ENCODE results near the gene WDFY4.

Gene WDFY4

GRCh38 chr10:48745662-48746245 lies 61.1 kb downstream of the WDFY4 start:
- no peak overlapping the region for H3K4me3 ChIP-seq
- no peak for DNase-seq (ENCODE audit: low spot score in 2 of 2)
- no peaks in the 10 kb centered on the region for H3K4me1 ChIP-seq
- H3K36me3 ChIP-seq (replicated peaks): no peaks in the 10 kb centered on the region
- no peaks in the 10 kb centered on the region for H3K9me3 ChIP-seq
- no peaks in the 10 kb centered on the region for H3K27me3 ChIP-seq (ENCODE audit: low read depth)
- in situ Hi-C loops (cut with MboI; ENCODE audit: low sequenced_read_pairs): no loop called here

GRCh38 chr10:48748573-48748972 lies 63.9 kb downstream of the WDFY4 start:
- in situ Hi-C loops (cut with MboI; ENCODE audit: low sequenced_read_pairs): no loop called here
- no peak overlapping the region for H3K4me3 ChIP-seq
- no peaks in the 10 kb centered on the region for H3K27me3 ChIP-seq (ENCODE audit: low read depth)
- H3K4me1 ChIP-seq: no peaks in the 10 kb centered on the region
- no peaks in the 10 kb centered on the region for H3K36me3 ChIP-seq (replicated peaks)
- no peak for DNase-seq (ENCODE audit: low spot score in 2 of 2)
- no peaks in the 10 kb centered on the region for H3K9me3 ChIP-seq

- Histone ChIP-seq H3K27me3 (ENCODE audit: low read depth) (no peaks in the 10 kb centered on the region), H3K4me1 (no peaks in the 10 kb centered on the region), H3K9me3 (no peaks in the 10 kb centered on the region), H3K36me3 (replicated peaks) (no peaks in the 10 kb centered on the region), H3K4me3 (no peak overlapping the region)
- no peak for DNase-seq (ENCODE audit: low spot score in 2 of 2)
- in situ Hi-C loops (cut with MboI; ENCODE audit: low sequenced_read_pairs): no loop called here
These were observed 64.6 kb downstream of the WDFY4 start for GRCh38 chr10:48749254-48749787.

GRCh38 chr10:48750019-48750418 lies 65.3 kb downstream of the WDFY4 start:
- Histone ChIP-seq H3K4me3 (no peak overlapping the region), H3K27me3 (ENCODE audit: low read depth) (no peaks in the 10 kb centered on the region), H3K36me3 (replicated peaks) (no peaks in the 10 kb centered on the region), H3K4me1 (no peaks in the 10 kb centered on the region), H3K9me3 (no peaks in the 10 kb centered on the region)
- DNase-seq (ENCODE audit: low spot score in 2 of 2): no peak
- in situ Hi-C loops (cut with MboI; ENCODE audit: low sequenced_read_pairs): no loop called here

- no peak overlapping the region for H3K4me3 ChIP-seq
- H3K36me3 ChIP-seq (replicated peaks): no peaks in the 10 kb centered on the region
- no peaks in the 10 kb centered on the region for H3K27me3 ChIP-seq (ENCODE audit: low read depth)
- DNase-seq (ENCODE audit: low spot score in 2 of 2): no peak
- in situ Hi-C loops (cut with MboI; ENCODE audit: low sequenced_read_pairs): no loop called here
- no peaks in the 10 kb centered on the region for H3K4me1 ChIP-seq
- no peaks in the 10 kb centered on the region for H3K9me3 ChIP-seq
These were observed 66.3 kb downstream of the WDFY4 start for GRCh38 chr10:48750991-48751390.

GRCh38 chr10:48751730-48752129 lies 67.1 kb downstream of the WDFY4 start:
- no peak for DNase-seq (ENCODE audit: low spot score in 2 of 2)
- Histone ChIP-seq H3K4me3 (no peak overlapping the region), H3K4me1 (no peaks in the 10 kb centered on the region), H3K36me3 (replicated peaks) (no peaks in the 10 kb centered on the region), H3K9me3 (no peaks in the 10 kb centered on the region), H3K27me3 (ENCODE audit: low read depth) (no peaks in the 10 kb centered on the region)
- in situ Hi-C loops (cut with MboI; ENCODE audit: low sequenced_read_pairs): no loop called here

DNA sequence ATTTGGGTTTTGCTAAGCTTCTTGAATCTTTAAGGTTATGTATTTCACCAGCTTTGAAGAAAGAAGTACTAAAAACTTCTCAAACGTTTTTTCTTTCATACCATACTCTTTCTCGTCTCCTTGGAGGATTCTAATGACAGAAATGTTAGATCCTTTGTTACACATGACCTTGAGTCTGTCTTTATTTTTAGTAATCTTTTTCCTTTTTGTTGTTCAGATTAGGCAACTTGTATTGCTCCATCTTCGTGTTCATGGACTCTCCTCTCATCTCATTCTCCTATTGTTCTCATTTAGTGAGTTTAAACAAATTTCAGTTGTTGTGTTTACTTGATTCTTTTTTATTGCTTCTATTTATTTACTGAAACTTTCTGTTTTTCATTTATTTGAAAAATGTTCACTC lies 73.7 kb downstream of the WDFY4 start:
- Histone ChIP-seq H3K9me3 (no peaks in the 10 kb centered on the region), H3K4me3 (no peak overlapping the region), H3K27me3 (ENCODE audit: low read depth) (no peaks in the 10 kb centered on the region), H3K36me3 (replicated peaks) (no peaks in the 10 kb centered on the region), H3K4me1 (no peaks in the 10 kb centered on the region)
- no peak for DNase-seq (ENCODE audit: low spot score in 2 of 2)
- in situ Hi-C loops (cut with MboI; ENCODE audit: low sequenced_read_pairs): no loop called here

DNA sequence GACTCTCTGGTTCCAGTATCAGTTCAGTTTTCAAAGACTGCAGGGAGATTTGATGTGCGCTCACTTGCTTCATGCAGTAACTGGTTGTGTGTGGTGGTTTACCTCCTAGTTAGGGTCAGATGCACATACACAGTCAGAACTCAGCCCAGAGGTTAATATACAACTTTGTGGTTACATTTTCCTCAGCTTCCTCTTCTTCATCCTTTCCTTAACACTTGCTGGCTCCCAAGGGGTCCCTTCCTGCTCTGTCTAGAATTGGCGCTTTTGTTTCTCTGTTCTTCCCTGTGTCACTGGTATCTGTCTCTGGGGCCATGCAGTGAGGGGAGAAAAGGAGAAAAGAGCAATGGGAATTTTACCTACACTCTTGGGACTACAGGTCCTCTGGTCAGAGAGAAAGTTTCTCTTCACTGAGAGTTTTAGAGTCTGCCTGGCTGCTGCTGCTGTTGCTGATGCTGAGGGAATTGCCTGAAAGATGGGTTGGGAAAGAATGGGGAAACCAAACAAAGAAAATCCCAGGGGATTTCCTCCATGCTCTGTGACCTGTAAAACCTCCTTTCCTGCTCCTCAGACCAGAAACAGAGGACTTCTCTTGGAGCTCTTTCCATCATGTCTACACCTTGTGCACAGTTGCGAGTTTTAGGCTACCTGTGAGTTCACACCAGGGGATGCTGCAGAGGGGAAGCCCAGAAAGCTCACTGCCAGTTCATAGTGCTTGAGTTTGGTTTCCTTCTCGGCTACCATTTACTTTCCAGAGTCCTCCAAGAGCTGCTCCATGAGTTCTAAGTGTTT lies 74.6 kb downstream of the WDFY4 start:
- Histone ChIP-seq H3K9me3 (no peaks in the 10 kb centered on the region), H3K36me3 (replicated peaks) (no peaks in the 10 kb centered on the region), H3K27me3 (ENCODE audit: low read depth) (no peaks in the 10 kb centered on the region), H3K4me3 (no peak overlapping the region), H3K4me1 (no peaks in the 10 kb centered on the region)
- in situ Hi-C loops (cut with MboI; ENCODE audit: low sequenced_read_pairs): no loop called here
- no peak for DNase-seq (ENCODE audit: low spot score in 2 of 2)

DNA sequence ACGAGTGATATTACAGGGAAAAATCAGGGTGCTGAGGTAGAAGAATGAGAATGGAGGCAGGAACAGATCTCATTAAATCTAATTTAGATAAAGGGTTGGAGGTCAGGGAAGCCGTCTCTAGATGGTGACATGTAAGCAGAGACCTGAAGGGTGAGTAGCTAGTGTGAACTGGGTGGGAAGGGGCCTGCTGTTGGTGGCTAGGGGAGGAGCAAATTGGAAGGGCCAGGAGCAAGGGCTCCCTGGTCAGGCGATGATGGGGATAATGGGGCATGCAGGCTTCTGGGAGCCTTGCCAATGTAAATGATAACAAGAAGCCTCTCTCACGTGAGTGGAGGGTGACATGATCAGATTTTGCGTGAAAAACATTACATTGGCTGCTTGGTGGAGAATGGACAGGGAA lies 76.3 kb downstream of the WDFY4 start:
- H3K36me3 ChIP-seq (replicated peaks): no peaks in the 10 kb centered on the region
- no peak for DNase-seq (ENCODE audit: low spot score in 2 of 2)
- in situ Hi-C loops (cut with MboI; ENCODE audit: low sequenced_read_pairs): no loop called here

DNA sequence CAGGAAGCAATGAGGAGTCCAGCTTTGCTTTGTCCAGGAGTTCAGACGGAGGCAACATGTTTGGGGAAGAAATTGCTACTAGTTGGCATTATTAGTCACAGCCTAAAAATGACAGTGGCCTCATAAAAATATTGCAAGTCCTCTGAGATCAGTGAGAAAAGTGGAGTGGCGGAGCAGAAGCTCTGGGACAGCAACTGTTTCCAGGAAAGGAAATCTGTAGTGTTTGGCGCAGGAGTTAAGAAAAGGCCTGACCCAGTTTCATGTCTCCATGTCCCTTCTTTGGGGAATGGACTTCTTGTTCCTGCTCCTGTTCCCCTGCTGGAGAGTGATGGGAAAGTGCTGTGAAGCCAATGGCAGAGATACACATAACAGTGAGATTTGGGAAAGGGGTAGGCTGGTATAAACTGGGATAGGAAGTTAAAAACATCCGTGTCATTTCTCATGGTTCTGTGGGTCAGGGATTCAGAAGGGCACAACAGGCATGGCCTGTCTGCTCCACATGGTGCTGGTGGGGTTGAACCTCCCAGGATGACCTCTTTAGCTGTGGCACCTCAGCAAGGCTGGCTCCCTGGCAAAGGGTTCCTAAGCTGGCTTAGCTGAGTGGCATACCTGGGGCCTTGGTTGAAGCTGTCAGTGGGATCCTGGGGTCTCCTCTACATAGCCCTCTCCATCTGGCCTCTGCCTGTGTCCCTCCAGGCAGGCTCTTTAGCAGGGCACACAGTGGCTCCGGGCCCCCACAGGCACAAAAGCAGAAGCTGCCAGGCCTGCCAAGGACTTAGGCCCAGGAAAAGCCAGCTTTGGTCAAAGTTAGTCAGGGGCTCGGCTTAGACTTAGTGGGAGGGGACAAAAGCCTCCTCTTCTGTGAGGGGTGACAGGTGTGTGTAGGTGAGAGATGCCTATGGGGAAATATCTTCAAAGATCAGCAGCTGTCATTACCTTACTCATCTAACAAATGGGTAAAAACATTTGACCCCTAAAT lies 77.7 kb downstream of the WDFY4 start:
- Histone ChIP-seq H3K36me3 (replicated peaks) (no peaks in the 10 kb centered on the region), H3K4me1 (no peaks in the 10 kb centered on the region), H3K9me3 (no peaks in the 10 kb centered on the region), H3K4me3 (no peak overlapping the region), H3K27me3 (ENCODE audit: low read depth) (no peaks in the 10 kb centered on the region)
- in situ Hi-C loops (cut with MboI; ENCODE audit: low sequenced_read_pairs): no loop called here
- DNase-seq (ENCODE audit: low spot score in 2 of 2): no peak

More for the DNA sequence above, 76.3 kb downstream of the WDFY4 start:
- Histone ChIP-seq H3K9me3 (no peaks in the 10 kb centered on the region), H3K27me3 (ENCODE audit: low read depth) (no peaks in the 10 kb centered on the region), H3K4me1 (no peaks in the 10 kb centered on the region), H3K4me3 (no peak overlapping the region)

DNA sequence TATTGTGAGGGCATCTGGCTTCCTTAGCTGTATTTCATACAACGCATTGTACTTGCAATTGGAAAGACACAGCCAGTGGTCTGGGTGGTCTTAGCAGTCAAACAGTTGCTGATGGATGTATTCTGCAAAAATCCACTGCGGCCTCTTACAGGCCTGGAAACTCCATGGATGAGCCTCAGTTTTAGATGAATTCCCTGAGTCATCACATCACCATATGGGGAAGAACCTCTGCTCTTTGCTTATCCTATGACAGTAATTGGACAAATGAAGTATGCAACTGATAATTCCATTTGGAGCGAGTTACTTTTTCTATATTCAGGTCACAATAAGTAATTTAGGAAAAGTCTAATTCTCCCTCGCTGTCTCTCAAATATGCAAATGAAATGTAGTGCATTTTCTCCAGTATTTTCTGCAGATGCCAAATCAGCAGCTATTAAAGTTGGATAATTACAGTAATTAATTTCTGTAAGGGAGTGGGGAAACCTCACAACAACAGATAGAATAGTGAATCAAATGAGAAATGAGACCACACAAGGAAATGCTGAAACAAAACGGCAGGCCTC lies 78.8 kb downstream of the WDFY4 start:
- no peaks in the 10 kb centered on the region for H3K36me3 ChIP-seq (replicated peaks)
- H3K27me3 ChIP-seq (ENCODE audit: low read depth): no peaks in the 10 kb centered on the region
- no peak overlapping the region for H3K4me3 ChIP-seq
- no peak for DNase-seq (ENCODE audit: low spot score in 2 of 2)
- H3K4me1 ChIP-seq: no peaks in the 10 kb centered on the region
- in situ Hi-C loops (cut with MboI; ENCODE audit: low sequenced_read_pairs): no loop called here
- no peaks in the 10 kb centered on the region for H3K9me3 ChIP-seq

DNA sequence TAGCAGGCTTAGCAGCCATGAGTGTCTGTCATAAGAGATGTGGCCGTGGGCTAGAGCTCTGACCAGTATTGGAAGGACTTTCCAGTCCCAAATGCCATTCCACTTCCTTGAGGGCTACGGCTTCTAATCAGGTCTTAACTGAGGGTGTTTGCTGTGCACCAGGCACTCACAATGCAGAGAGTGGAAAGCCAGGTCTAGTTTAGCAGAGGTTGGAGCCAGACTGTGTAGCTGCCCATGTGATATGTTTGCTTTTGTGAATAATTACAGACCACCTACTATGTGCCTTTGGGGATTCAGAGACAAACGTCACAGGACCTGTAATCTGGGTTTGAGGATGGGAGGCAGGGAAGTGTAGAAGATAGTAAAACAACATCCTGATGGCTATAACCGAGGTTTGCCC lies 79.8 kb downstream of the WDFY4 start:
- H3K27me3 ChIP-seq (ENCODE audit: low read depth): no peaks in the 10 kb centered on the region
- no peaks in the 10 kb centered on the region for H3K9me3 ChIP-seq
- DNase-seq (ENCODE audit: low spot score in 2 of 2): no peak
- in situ Hi-C loops (cut with MboI; ENCODE audit: low sequenced_read_pairs): no loop called here
- no peak overlapping the region for H3K4me3 ChIP-seq
- H3K36me3 ChIP-seq (replicated peaks): no peaks in the 10 kb centered on the region
- no peaks in the 10 kb centered on the region for H3K4me1 ChIP-seq

GRCh38 chr10:48765039-48765438 lies 80.4 kb downstream of the WDFY4 start:
- no peaks in the 10 kb centered on the region for H3K4me1 ChIP-seq
- no peaks in the 10 kb centered on the region for H3K9me3 ChIP-seq
- in situ Hi-C loops (cut with MboI; ENCODE audit: low sequenced_read_pairs): no loop called here
- no peak for DNase-seq (ENCODE audit: low spot score in 2 of 2)
- no peak overlapping the region for H3K4me3 ChIP-seq
- H3K36me3 ChIP-seq (replicated peaks): no peaks in the 10 kb centered on the region
- H3K27me3 ChIP-seq (ENCODE audit: low read depth): no peaks in the 10 kb centered on the region

Measured in HAP-1 (cell line).